Heart left ventricle (tissue), 16 donors: ENCODE measurements around the gene TLX1. TPM values are rescaled to one million over a fixed set of nuclear protein-coding genes. Genes with fewer than 3 reads are reported as not detected.

Experiments used
- ATAC-seq, 4 donors: fragments of 200-7000 bp; cut with Tn5 transposase; one replicate each; pipeline ENCODE4 v1.9.1; 2020 to 2022; ENCODE audit warnings: moderate library complexity in 4 of 4, mild to moderate bottlenecking in 3 of 4, moderate number of reproducible peaks in 1 of 4
- DNase-seq, 5 donors: peaks; one replicate each; pipeline ENCODE4 v3.0.0-alpha.2; 2020
- H3K27ac ChIP-seq, 12 donors: fragments of 200-600 bp; sonication (generic) in 4 of 12; one replicate each; pipeline versions ENCODE4 v1.5.0 to v1.8.0; 2016 to 2022; ENCODE audit warnings: mild to moderate bottlenecking in 2 of 12
- H3K27me3 ChIP-seq, 9 donors: fragments of 200-600 bp; sonication (generic) in 2 of 9; one replicate each; pipeline versions ENCODE4 v1.5.1 to v1.8.0; 2016 to 2022; ENCODE audit warnings: mild to moderate bottlenecking in 3 of 9
- H3K36me3 ChIP-seq, 9 donors: fragments of 200-600 bp; sonication (generic) in 2 of 9; one replicate each; pipeline versions ENCODE4 v1.5.0 to v1.8.0; 2018 to 2022; ENCODE audit warnings: mild to moderate bottlenecking in 2 of 9
- H3K4me1 ChIP-seq, 12 donors: fragments of 200-600 bp; sonication (generic) in 4 of 12; one replicate each; pipeline versions ENCODE4 v1.5.0 to v1.8.0; 2016 to 2022; ENCODE audit warnings: mild to moderate bottlenecking in 3 of 12
- H3K4me3 ChIP-seq, 12 donors: fragments of 200-600 bp; sonication (generic) in 4 of 12; one replicate each; pipeline versions ENCODE4 v1.5.0 to v1.8.0; 2017 to 2022; ENCODE audit warnings: mild to moderate bottlenecking in 9 of 12, moderate library complexity in 4 of 12
- H3K9me3 ChIP-seq, 12 donors: fragments of 200-600 bp; sonication (generic) in 4 of 12; one replicate each; pipeline versions ENCODE4 v1.5.0 to v1.8.0; 2016 to 2022; ENCODE audit warnings: mild to moderate bottlenecking in 1 of 12
- CTCF ChIP-seq, 12 donors: fragments of 200-600 bp; sonication (generic) in 4 of 12; IDR thresholded peaks; one replicate each; pipeline versions ENCODE4 v1.5.0 to v1.8.0; 2018 to 2022; ENCODE audit warnings: antibody characterized with exemption in 12 of 12, mild to moderate bottlenecking in 5 of 12
- POLR2A ChIP-seq, 2 donors: fragments of 450-650 bp; IDR thresholded peaks; one replicate each; pipeline ENCODE4 v1.6.1; 2017; ENCODE audit warnings: antibody characterized with exemption in 2 of 2, mild to moderate bottlenecking in 2 of 2, moderate library complexity in 2 of 2
- WGBS, 4 donors: extraction: QIAGEN DNeasy Blood & Tissue Kit in 2 of 4; methylation state at CpG; one replicate each; pipeline versions ENCODE4 v1.1.5 to v1.1.7; 2013 to 2018; 5-methylcytosine and 5-hydroxymethylcytosine counted together
- intact Hi-C, 10 donors: fragments of 100-400 bp; cut with DNase I; formaldehyde crosslinking; loops; one replicate each; pipeline versions ENCODE4 v1.11.1 to v1.14.2; 2022
- polyA plus RNA-seq, 2 donors: library from polyadenylated mRNA; stranded (reverse); fragments of 200-250 nt; gene quantifications; one replicate each; pipeline ENCODE4 v1.2.3, GENCODE V29; 2013
- total RNA-seq, 9 donors: library from RNA; depleted of rRNA in 2 of 9; stranded (reverse); fragments of >200 nt in 2 of 9; fragmentation: NEBNext Ultra II Directional in 3 of 9; extraction: Animal tissue kit (Norgen Biotek cat#: 25700) in 3 of 9; gene quantifications; one replicate each; pipeline versions ENCODE4 v1.1.0 to v1.2.4, GENCODE V29; 2016 to 2023
- donor health status: ischemic (EF 13 %, LVEDD 7.1; RV severe dilation, severe dysfunction).
- donor health status: healthy with polysubstance abuse.
- donor health status: DM: no; HTN: yes; CAD: no.
- donor health status: DM: no; HTN: no; CAD: no.
- donor health status: ischemic (EF 25% LVEDD 6.9; RV normal size, moderate dysfunction).
- donor health status: ischemic (EF 25% LVEDD 5.7; RV mildly dilated, moderate dysfunction).
- donor health status: healthy.
- donor health status: DM: yes; HTN: yes; CAD: no.
- donor health status: ischemic (EF 35%, LVEDD 5.7; RV mildly dilated, moderate dysfunction).
- donor health status: nonischemic (EF 11% LVEDD 7.7; RV severe dilation, severe dysfunction).
- donor health status: DM: yes; HTN: yes; CAD: no.
- donor health status: PGD.
- donor health status: ischemic (EF 29% LVEDD 5.4; RV normal size, mild dysfunction).
- donor health status: nonischemic (EF 23%, LVEDD 6.1; RV moderate dilation, normal function).

TLX1 gene
- total and polyA plus RNA-seq, 11 donors = 0.08 to 0.94 (median 0.18) TPM; not detected in 3

GRCh38 chr10:101122270-101123084 is 8.6 kb upstream of the TLX1 start:
- ATAC-seq (no peak), DNase-seq (no peak)
- WGBS, 4 donors = 38 to 46% (median 40%) methylated on average over 16 of the region's 16 CpGs
- Histone ChIP-seq H3K27ac (no peak overlapping the region), H3K27me3 (peaks cover 53 to 100% (median 81%) of the 10 kb centered on the region in 9 donors), H3K36me3 (no peaks in the 10 kb centered on the region), H3K4me3 (peak overlapping the region in 1 of 12 donors; percentile 25), H3K4me1 (peaks cover 0 to 25% (median 14%) of the 10 kb centered on the region in 12 donors), H3K9me3 (no peaks in the 10 kb centered on the region)
- intact Hi-C loops = no loop called here
- no peak for TF ChIP-seq POLR2A (IDR thresholded peaks at IDR 0.05)
- no peak for TF ChIP-seq CTCF (IDR thresholded peaks at IDR 0.05)

- peaks cover 53 to 100% (median 88%) of the 10 kb centered on the region in 9 donors for H3K27me3 ChIP-seq
- ATAC-seq (no peak), DNase-seq (no peak)
- no peaks in the 10 kb centered on the region for H3K36me3 ChIP-seq
- H3K4me3 ChIP-seq = peak overlapping the region in 10 of 12 donors; percentile 6 to 41 (median 30)
- no peak overlapping the region for H3K27ac ChIP-seq
- 2 to 6% (median 3%) methylated on average over 8 to 58 of the region's 58 CpGs for WGBS, 4 donors
- peaks cover 0 to 25% (median 14%) of the 10 kb centered on the region in 12 donors for H3K4me1 ChIP-seq
- TF ChIP-seq CTCF (IDR thresholded peaks at IDR 0.05) (no peak), POLR2A (IDR thresholded peaks at IDR 0.05) (no peak)
- no peaks in the 10 kb centered on the region for H3K9me3 ChIP-seq
- intact Hi-C loops = no loop called here
These were observed 7.8 kb upstream of the TLX1 start for GRCh38 chr10:101123085-101123814.

- H3K4me1 ChIP-seq = peaks cover 0 to 25% (median 14%) of the 10 kb centered on the region in 12 donors
- peaks cover 53 to 100% (median 94%) of the 10 kb centered on the region in 9 donors for H3K27me3 ChIP-seq
- intact Hi-C loops = no loop called here
- peak overlapping the region in 3 of 12 donors; percentile 6 to 30 (median 25) for H3K4me3 ChIP-seq
- TF ChIP-seq POLR2A (IDR thresholded peaks at IDR 0.05) (no peak), CTCF (IDR thresholded peaks at IDR 0.05) (no peak)
- no peaks in the 10 kb centered on the region for H3K36me3 ChIP-seq
- H3K27ac ChIP-seq = no peak overlapping the region
- no peak for DNase-seq
- 20 to 36% (median 30%) methylated on average over 12 to 13 of the region's 13 CpGs for WGBS, 4 donors
- no peak for ATAC-seq
- no peaks in the 10 kb centered on the region for H3K9me3 ChIP-seq
These were observed 7.1 kb upstream of the TLX1 start for GRCh38 chr10:101123815-101124617.
